NCI-H2196 treated with DMSO at 0.1 percent for 48 hours (cell line): ENCODE results near the gene TARS2.

ENCODE experiments used
- DNase-seq: peaks from one replicate; lab custom pipeline; 2025; ENCODE audit not compliant: unreplicated experiment; lab: John Stamatoyannopoulos, UW

TARS2 gene

DNA sequence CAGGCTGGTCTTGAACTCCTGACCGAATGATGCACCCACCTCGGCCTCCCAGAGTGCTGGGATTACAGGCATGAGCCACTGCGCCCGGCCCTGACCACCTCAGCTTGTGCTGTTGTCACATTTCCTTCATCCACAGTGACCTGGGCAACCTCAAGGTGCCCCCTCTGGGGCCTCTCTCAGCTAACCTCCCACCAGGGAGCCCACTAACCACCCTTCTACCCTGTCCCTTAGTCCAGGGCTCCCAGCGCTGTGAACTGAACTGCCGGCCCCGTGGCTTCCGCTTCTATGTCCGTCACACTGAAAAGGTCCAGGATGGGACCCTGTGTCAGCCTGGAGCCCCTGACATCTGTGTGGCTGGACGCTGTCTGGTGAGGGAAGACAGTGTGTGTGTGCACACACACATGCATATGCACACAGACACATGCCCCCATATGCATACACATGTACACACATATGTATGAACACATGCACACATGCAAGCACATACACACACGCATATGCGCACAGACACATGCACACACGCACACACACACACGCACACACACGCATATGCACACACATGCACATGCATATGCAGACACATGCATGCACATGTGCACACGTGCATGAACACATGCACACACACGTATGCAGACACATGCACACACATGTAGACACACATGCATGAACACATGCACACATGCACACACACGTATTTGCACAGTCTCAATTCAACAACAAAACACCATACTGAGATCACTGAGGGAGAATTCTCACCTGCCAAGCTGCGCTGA is 68.2 kb downstream of the TARS2 start:
- DNase-seq: no peak

DNA sequence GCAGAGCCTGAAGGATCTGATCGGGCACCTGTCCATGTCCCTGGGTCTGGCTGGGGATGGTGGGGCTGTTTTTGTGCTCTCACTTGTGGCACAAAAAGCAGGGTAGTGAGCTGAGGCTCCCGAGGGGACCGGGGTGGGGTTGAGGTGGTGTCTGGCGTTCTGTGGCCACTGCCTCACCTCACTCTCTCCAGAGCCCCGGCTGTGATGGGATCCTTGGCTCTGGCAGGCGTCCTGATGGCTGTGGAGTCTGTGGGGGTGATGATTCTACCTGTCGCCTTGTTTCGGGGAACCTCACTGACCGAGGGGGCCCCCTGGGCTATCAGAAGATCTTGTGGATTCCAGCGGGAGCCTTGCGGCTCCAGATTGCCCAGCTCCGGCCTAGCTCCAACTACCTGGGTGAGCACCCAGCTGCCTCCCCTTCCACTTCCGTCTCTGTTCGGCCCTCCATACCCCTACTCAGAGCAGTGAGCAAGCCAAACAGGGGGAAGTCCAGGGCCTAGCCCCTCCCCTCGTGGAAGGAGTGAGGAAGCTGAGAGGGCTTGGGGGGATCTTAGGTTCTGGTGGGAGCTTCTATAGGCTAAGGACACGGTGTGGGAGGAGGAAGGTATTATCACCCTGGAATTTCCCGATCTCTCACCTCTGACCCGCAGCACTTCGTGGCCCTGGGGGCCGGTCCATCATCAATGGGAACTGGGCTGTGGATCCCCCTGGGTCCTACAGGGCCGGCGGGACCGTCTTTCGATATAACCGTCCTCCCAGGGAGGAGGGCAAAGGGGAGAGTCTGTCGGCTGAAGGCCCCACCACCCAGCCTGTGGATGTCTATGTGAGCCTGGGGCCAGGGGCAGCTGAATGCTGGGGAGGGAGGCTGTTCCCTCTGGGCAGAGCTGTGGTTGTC is 69.0 kb downstream of the TARS2 start:
- DNase-seq: no peak

DNA sequence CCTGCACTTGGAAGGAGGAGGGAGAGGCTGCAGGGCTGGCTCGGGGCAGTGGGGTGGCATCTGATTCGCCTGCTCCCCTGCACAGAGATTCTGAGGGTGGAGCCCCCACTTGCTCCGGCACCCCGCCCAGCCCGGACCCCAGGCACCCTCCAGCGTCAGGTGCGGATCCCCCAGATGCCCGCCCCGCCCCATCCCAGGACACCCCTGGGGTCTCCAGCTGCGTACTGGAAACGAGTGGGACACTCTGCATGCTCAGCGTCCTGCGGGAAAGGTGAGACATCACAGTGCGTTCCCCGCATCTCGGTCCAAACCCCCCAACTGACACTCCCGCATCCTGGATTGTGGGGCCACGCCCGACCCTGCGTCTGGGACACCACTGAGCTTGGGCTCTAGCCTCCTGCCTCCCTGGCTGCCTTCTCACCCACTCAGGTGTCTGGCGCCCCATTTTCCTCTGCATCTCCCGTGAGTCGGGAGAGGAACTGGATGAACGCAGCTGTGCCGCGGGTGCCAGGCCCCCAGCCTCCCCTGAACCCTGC is 69.9 kb downstream of the TARS2 start:
- DNase-seq: no peak
